ENCODE measurements around the gene TSC22D1. TPM values are rescaled to one million over a fixed set of nuclear protein-coding genes. Genes with fewer than 3 reads are reported as not detected.

Gene TSC22D1
- total and polyA plus RNA-seq, 9 donors = 61.8 to 93.1 (median 76.7) TPM

GRCh38 chr13:44448875-44449274 is 127.3 kb downstream of the TSC22D1 start:
- Histone ChIP-seq H3K27me3 (ENCODE audit: control insufficient read depth, insufficient read depth, low read length) (no peaks in the 10 kb centered on the region), H3K27ac (ENCODE audit: low read length) (no peak overlapping the region), H3K4me3 (ENCODE audit: low read length) (no peak overlapping the region), H3K4me1 (ENCODE audit: control insufficient read depth, insufficient read depth, low read length) (peaks cover 2% of the 10 kb centered on the region), H3K9me3 (replicated peaks; ENCODE audit: control insufficient read depth, low read depth, low read length) (no peaks in the 10 kb centered on the region), H3K36me3 (ENCODE audit: control insufficient read depth, insufficient read depth, low read length) (no peaks in the 10 kb centered on the region)
- WGBS (ENCODE audit: insufficient coverage) = 100% methylated on average over 1 of the region's 3 CpGs
- no peak for DNase-seq

DNA sequence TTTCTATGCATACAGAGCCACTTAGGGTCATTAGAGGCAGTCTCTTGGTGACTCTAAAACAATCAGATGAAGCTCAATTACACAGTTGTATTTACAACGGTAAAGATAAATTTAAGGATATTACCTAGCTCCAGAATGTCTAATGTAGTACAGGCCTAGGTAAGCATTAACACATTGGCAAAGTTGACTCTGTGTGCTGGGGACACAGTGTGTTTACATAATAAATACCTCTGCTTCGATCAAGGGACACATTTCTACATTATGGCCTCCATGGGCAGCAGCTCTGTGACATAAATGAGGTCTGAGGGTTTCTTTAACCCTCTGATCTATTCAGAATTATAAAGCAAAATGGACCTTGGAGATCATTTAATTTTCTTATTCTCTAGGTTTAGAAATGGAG is 127.8 kb downstream of the TSC22D1 start:
- WGBS (ENCODE audit: insufficient coverage) = no CpG with 5 or more reads among the region's 2 CpGs
- no peaks in the 10 kb centered on the region for H3K9me3 ChIP-seq (replicated peaks; ENCODE audit: control insufficient read depth, low read depth, low read length)
- H3K4me1 ChIP-seq (ENCODE audit: control insufficient read depth, insufficient read depth, low read length) = peaks cover 2% of the 10 kb centered on the region
- no peaks in the 10 kb centered on the region for H3K27me3 ChIP-seq (ENCODE audit: control insufficient read depth, insufficient read depth, low read length)
- DNase-seq = no peak
- no peak overlapping the region for H3K27ac ChIP-seq (ENCODE audit: low read length)
- no peaks in the 10 kb centered on the region for H3K36me3 ChIP-seq (ENCODE audit: control insufficient read depth, insufficient read depth, low read length)
- no peak overlapping the region for H3K4me3 ChIP-seq (ENCODE audit: low read length)

DNA sequence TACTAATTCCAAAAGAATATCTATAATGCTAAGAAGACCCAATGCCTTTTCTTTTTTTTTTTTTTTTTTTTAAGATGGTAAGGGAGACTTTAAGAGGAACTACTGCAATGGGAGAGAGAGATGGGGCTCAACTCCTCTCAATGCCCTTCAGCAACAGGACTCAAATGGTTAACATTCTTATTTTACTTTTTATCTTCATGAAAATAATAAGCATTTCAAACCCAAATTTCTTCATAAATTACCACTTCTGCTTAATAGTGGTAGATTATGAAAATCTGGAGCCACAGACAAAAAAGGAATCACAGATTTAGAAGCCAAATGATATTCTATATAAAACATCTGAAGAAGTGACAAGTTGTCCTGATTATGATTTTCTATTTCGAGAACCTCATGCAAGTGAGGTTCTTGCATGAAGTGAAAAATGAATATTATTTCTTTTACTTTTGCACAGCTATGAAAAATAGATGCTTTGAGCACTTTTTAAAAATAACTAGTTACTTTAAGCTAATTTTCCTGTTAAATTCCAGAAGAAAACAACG is 128.3 kb downstream of the TSC22D1 start:
- Histone ChIP-seq H3K9me3 (replicated peaks; ENCODE audit: control insufficient read depth, low read depth, low read length) (no peaks in the 10 kb centered on the region), H3K27ac (ENCODE audit: low read length) (no peak overlapping the region), H3K4me1 (ENCODE audit: control insufficient read depth, insufficient read depth, low read length) (peaks cover 2% of the 10 kb centered on the region), H3K27me3 (ENCODE audit: control insufficient read depth, insufficient read depth, low read length) (no peaks in the 10 kb centered on the region), H3K4me3 (ENCODE audit: low read length) (no peak overlapping the region), H3K36me3 (ENCODE audit: control insufficient read depth, insufficient read depth, low read length) (no peaks in the 10 kb centered on the region)
- no CpG with 5 or more reads among the region's 2 CpGs for WGBS (ENCODE audit: insufficient coverage)
- no peak for DNase-seq

DNA sequence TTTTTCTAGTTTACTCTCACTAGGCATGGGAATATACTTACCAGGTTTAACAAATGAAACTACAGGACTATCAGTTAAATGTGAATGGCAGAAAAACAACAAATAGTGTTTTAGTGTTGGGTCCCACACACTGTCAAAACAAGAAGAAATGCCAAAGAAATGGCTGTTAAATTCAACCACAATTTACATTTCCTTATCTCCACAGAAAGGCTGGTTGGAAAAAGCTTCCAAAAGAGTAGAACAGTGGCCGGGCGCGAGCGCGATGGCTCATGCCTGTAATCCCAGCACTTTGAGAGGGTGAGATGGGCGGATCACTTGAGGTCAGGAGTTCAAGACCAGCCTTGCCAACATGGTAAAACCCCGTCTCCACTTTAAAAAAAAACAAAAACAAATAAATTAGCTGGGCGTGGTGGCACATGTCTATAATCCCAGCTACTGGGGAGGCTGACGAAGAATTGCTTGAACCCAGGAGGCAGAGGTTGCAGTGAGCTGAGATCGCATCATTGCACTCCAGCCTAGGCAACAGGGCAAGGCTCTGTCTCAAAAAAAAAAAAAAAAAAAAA is 136.0 kb downstream of the TSC22D1 start:
- H3K4me3 ChIP-seq (ENCODE audit: low read length) = no peak overlapping the region
- peaks cover 4% of the 10 kb centered on the region for H3K4me1 ChIP-seq (ENCODE audit: control insufficient read depth, insufficient read depth, low read length)
- no peaks in the 10 kb centered on the region for H3K36me3 ChIP-seq (ENCODE audit: control insufficient read depth, insufficient read depth, low read length)
- no peak for DNase-seq
- 72% methylated on average over 5 of the region's 10 CpGs for WGBS (ENCODE audit: insufficient coverage)
- peaks cover 2% of the 10 kb centered on the region for H3K27me3 ChIP-seq (ENCODE audit: control insufficient read depth, insufficient read depth, low read length)
- no peaks in the 10 kb centered on the region for H3K9me3 ChIP-seq (replicated peaks; ENCODE audit: control insufficient read depth, low read depth, low read length)
- no peak overlapping the region for H3K27ac ChIP-seq (ENCODE audit: low read length)

DNA sequence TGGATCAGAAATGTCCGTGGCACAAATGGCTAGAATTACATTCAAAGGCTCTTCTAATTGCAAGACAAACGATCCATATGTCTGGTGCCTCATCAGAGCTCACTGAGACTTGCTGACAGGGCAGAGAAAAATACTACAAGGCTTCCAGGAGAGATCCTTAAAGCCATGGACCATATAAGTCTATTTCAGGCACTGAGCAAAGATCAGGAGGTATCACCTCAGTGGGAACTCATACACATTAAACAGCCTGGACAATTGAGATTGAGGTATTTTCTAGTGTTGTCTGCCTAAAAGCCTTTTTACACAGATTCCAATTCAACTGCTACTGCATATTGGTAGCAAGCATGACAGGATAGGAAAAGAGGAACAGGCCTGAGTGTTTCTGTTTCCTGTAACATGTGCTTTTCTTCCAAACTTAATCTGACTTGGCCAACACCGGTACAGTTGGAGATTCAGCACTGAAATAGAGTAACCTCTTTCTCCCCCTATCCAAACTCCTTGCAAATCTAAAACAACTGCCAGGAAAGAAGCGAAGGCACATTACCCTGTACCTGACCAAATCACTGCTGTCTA is 136.6 kb downstream of the TSC22D1 start:
- Histone ChIP-seq H3K4me1 (ENCODE audit: control insufficient read depth, insufficient read depth, low read length) (peaks cover 6% of the 10 kb centered on the region), H3K4me3 (ENCODE audit: low read length) (no peak overlapping the region), H3K36me3 (ENCODE audit: control insufficient read depth, insufficient read depth, low read length) (peaks cover 1% of the 10 kb centered on the region), H3K27ac (ENCODE audit: low read length) (no peak overlapping the region), H3K9me3 (replicated peaks; ENCODE audit: control insufficient read depth, low read depth, low read length) (no peaks in the 10 kb centered on the region), H3K27me3 (ENCODE audit: control insufficient read depth, insufficient read depth, low read length) (peaks cover 2% of the 10 kb centered on the region)
- peak; percentile 57 for DNase-seq
- WGBS (ENCODE audit: insufficient coverage) = 15% methylated on average over 3 of the region's 4 CpGs

DNA sequence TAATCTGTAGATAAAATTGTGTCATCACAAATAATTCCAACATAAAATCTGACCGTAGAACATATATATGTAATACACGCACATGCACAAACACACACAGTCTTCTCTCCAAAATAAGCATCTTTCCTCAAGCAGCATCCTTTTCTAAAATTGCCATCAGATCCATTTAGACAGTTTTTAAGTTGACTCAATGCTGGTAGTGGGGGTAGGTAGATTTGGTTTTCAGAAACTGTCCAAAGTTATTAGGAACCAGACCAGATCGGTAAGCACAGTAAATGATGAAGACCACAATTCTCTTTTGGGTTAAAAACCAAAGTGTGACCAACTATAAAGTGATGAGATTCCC is 137.9 kb downstream of the TSC22D1 start:
- Histone ChIP-seq H3K9me3 (replicated peaks; ENCODE audit: control insufficient read depth, low read depth, low read length) (no peaks in the 10 kb centered on the region), H3K36me3 (ENCODE audit: control insufficient read depth, insufficient read depth, low read length) (peaks cover 10% of the 10 kb centered on the region), H3K27me3 (ENCODE audit: control insufficient read depth, insufficient read depth, low read length) (peaks cover 2% of the 10 kb centered on the region), H3K4me3 (ENCODE audit: low read length) (no peak overlapping the region), H3K27ac (ENCODE audit: low read length) (no peak overlapping the region), H3K4me1 (ENCODE audit: control insufficient read depth, insufficient read depth, low read length) (peaks cover 12% of the 10 kb centered on the region)
- DNase-seq = no peak
- WGBS (ENCODE audit: insufficient coverage) = no CpG with 5 or more reads among the region's 3 CpGs

DNA sequence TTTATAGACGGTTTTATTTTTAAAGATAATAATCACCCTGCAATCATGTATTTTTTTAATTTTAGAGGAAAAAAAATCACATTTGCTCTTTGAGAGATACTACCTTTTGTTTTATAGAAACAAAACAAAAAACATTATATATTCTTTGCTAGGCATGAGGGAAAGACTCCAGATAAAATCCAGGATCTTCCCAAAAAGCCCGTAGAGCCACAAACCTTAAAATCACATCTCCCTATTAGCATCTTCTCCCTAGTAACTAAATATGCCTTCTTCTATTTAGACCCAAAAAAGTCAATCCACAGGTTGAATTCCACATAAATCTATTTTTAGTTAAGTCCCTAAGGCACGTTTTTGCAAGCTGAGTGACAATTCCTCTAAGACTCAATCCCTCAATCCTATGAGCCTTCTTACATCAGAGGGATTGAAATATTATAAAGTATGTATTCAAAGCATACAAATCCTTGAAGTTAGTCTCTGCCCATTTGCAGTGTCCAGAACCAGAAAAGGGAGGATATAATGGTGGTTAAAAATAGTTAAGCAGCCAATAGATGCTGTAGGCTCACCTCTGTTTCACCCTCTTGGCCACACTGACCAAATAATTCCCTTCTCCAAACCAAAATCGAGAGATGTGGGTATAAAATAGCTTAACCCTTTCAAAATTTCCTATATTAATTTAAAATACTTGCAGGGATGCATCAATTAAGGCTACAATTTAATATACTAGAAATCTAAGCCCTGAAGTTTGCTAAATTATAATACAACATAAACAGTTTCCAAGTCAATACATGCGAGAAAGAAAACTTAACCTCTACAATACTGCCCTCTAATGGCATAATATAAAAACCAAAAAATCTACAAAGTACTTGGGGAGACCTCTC is 138.5 kb downstream of the TSC22D1 start:
- H3K4me1 ChIP-seq (ENCODE audit: control insufficient read depth, insufficient read depth, low read length) = peaks cover 14% of the 10 kb centered on the region
- H3K27ac ChIP-seq (ENCODE audit: low read length) = peak overlapping the region; percentile 94
- peaks cover 2% of the 10 kb centered on the region for H3K27me3 ChIP-seq (ENCODE audit: control insufficient read depth, insufficient read depth, low read length)
- H3K4me3 ChIP-seq (ENCODE audit: low read length) = peak overlapping the region; percentile 66
- no peaks in the 10 kb centered on the region for H3K9me3 ChIP-seq (replicated peaks; ENCODE audit: control insufficient read depth, low read depth, low read length)
- no CpG with 5 or more reads among the region's 5 CpGs for WGBS (ENCODE audit: insufficient coverage)
- peak; percentile 78 for DNase-seq
- peaks cover 15% of the 10 kb centered on the region for H3K36me3 ChIP-seq (ENCODE audit: control insufficient read depth, insufficient read depth, low read length)

DNA sequence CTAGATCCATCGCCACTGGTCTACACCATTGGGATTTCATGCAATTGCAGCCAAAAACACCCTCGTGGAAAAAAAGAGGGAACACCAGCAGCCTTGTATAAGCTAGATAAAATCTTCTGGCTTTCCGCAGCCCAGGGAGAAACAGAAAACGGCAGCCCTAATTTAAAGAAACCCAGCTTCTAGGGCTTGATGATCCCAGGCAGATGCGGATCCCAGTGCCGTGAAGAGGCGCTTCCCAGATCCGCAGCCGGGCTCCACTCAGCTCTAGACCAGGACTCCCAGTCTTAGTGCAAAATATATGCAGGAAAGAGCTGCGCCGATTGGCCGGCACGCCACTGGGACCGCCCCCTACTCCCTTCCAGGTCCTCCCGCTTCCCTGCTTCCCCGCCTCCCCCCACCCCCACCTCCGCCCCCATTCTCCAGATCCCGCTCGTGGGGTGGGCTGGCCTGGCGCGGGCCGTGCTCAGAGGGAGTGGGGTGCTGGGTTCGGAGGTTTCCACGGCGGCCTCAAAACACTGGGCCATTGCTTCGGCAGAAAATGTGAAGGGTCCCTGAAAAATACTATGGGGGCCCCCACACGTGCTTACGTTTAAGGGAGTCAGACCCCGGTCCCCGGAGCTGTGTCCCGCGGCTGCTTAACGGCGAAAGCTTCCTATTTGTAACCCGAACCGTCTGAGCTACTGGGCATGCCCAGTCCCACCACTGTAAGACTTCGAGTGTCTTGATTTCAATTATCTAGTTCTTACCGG is 139.4 kb downstream of the TSC22D1 start:
- WGBS (ENCODE audit: insufficient coverage) = 0% methylated on average over 8 of the region's 38 CpGs
- peak overlapping the region; percentile 98 for H3K27ac ChIP-seq (ENCODE audit: low read length)

DNA sequence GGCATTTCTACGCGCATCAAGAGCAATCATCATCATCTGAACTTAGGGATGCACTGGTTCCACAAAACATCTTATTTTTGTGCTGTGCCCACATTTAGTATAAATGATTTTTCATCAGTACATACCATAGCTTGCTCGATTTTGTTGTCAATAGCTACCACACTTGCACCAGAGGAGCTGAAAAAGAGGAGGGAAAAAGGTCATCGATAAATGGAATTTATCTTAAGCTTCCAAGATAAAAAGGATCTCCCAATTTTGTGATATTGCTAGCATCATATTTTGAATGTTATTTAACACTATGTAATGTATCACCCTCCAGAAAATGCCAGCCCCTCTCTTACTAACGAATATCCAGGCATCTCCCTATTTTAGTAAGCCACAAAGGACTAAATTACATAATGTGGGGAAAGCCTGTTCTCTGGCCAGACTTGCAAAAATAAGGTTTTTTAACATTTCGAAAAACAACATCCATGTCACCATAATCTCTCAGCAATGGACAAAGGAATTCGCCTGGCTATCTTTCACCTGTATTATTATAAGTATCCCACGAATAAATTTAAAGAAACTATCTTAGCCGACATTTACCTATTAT is 140.1 kb downstream of the TSC22D1 start:
- Histone ChIP-seq H3K36me3 (ENCODE audit: control insufficient read depth, insufficient read depth, low read length) (peaks cover 16% of the 10 kb centered on the region), H3K9me3 (replicated peaks; ENCODE audit: control insufficient read depth, low read depth, low read length) (no peaks in the 10 kb centered on the region), H3K27me3 (ENCODE audit: control insufficient read depth, insufficient read depth, low read length) (peaks cover 2% of the 10 kb centered on the region), H3K4me3 (ENCODE audit: low read length) (peak overlapping the region; percentile 66), H3K4me1 (ENCODE audit: control insufficient read depth, insufficient read depth, low read length) (peaks cover 14% of the 10 kb centered on the region), H3K27ac (ENCODE audit: low read length) (peak overlapping the region; percentile 98)
- WGBS (ENCODE audit: insufficient coverage) = 0% methylated on average over 2 of the region's 9 CpGs
- DNase-seq = no peak

More for the DNA sequence above, 139.4 kb downstream of the TSC22D1 start:
- peaks cover 16% of the 10 kb centered on the region for H3K36me3 ChIP-seq (ENCODE audit: control insufficient read depth, insufficient read depth, low read length)
- H3K9me3 ChIP-seq (replicated peaks; ENCODE audit: control insufficient read depth, low read depth, low read length) = no peaks in the 10 kb centered on the region
- H3K27me3 ChIP-seq (ENCODE audit: control insufficient read depth, insufficient read depth, low read length) = peaks cover 2% of the 10 kb centered on the region
- DNase-seq = peak; percentile 98
- H3K4me3 ChIP-seq (ENCODE audit: low read length) = peak overlapping the region; percentile 66
- H3K4me1 ChIP-seq (ENCODE audit: control insufficient read depth, insufficient read depth, low read length) = peaks cover 14% of the 10 kb centered on the region

Measured in muscle of leg (tissue), 11 donors.